ENCODE data around the gene CAPN9.

DNA sequence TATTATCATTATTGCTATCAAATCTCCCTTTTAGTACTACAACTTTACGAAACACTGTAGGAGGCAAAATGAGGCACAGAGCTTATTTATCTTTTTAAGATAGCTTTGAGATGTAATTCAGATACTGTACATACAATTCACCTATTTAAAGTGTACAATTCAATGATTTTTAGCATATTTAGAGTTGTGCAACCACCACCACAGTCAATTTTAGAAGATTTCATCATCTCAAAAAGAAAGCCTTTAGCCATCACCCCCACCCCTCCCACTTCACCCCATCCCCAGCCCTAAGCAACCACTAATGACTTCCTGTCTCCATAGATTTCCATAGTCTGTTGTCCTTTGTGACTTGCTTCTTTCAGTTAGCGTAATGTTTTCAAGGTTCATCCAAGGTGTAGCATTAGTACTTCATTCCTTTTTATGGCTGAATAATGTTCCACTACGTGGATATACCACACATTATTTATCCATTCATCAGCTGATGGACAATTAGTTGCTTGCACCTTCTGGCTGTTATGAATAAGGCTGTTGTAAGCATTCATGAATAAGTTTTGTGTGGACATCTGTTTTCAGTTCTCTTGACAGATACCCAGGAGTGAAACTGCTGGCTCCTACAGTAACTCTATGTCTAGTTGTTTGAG lies 9.4 kb upstream of the CAPN9 start:
- TF ChIP-seq POLR2A (IDR thresholded peaks at IDR 0.05; ENCODE audit: low read depth, low read length) (no peak), CTCF (IDR thresholded peaks at IDR 0.05; ENCODE audit: extremely low read depth in 1 of 2, insufficient read depth in 1 of 2, low read depth in 1 of 2, low read length in 2 of 2) (no peak), POLR2AphosphoS5 (IDR thresholded peaks at IDR 0.05; ENCODE audit: insufficient read depth, low read depth, low read length) (no peak), JUN (IDR thresholded peaks at IDR 0.05; ENCODE audit: borderline replicate concordance, insufficient read depth, insufficient read length, low read depth) (no peak), EZH2 (IDR thresholded peaks at IDR 0.05; ENCODE audit: borderline replicate concordance, low read depth, low read length, severe bottlenecking) (no peak)
- TF ChIP-seq, protein P1, sequence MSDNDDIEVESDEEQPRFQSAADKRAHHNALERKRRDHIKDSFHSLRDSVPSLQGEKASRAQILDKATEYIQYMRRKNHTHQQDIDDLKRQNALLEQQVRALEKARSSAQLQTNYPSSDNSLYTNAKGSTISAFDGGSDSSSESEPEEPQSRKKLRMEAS (IDR thresholded peaks at IDR 0.05; ENCODE audit: insufficient read depth, insufficient read length): no peak
